H9 (cell line): Measurements from ENCODE around the gene BAZ2A. TPM values are rescaled to one million over a fixed set of nuclear protein-coding genes. Genes with fewer than 3 reads are reported as not detected.

Source experiments
- DNase-seq: peaks from one replicate; pipeline ENCODE4 v3.0.0-alpha.2; 2017
- H2AFZ ChIP-seq: one replicate; pipeline ENCODE4 v1.6.1; 2013; ENCODE audit warnings: mild to moderate bottlenecking, low read length, control low read depth, moderate library complexity
- H2AK5ac ChIP-seq: 2 replicates; pipeline ENCODE4 v1.6.1; 2013; ENCODE audit warnings: low read length, control low read depth, mixed read lengths; ENCODE audit not compliant: insufficient read length
- H2BK120ac ChIP-seq: one replicate; pipeline ENCODE4 v1.6.1; 2013; ENCODE audit warnings: low read depth, mild to moderate bottlenecking, low read length, control low read depth, inconsistent platforms; ENCODE audit not compliant: poor library complexity, severe bottlenecking
- H2BK12ac ChIP-seq: 2 replicates; pipeline ENCODE4 v1.6.1; 2013; ENCODE audit warnings: low read length, control low read depth, mixed read lengths, low read depth; ENCODE audit not compliant: insufficient read length
- H2BK15ac ChIP-seq: 2 replicates; pipeline ENCODE4 v1.6.1; 2013; ENCODE audit warnings: low read depth, low read length, control low read depth
- H2BK20ac ChIP-seq: one replicate; pipeline ENCODE4 v1.6.1; 2013; ENCODE audit warnings: low read depth, mild to moderate bottlenecking, low read length, control low read depth, inconsistent platforms; ENCODE audit not compliant: poor library complexity, severe bottlenecking
- H2BK5ac ChIP-seq: 2 replicates; pipeline ENCODE4 v1.6.1; 2013; ENCODE audit warnings: low read length, control low read depth, mixed read lengths; ENCODE audit not compliant: insufficient read length
- H3K14ac ChIP-seq: 2 replicates; pipeline ENCODE4 v1.6.1; 2013; ENCODE audit warnings: low read length, control low read depth; ENCODE audit not compliant: insufficient read depth
- H3K18ac ChIP-seq: 2 replicates; pipeline ENCODE4 v1.6.1; 2013; ENCODE audit warnings: low read depth, mild to moderate bottlenecking, mixed read lengths, low read length, control low read depth; ENCODE audit not compliant: insufficient read length
- H3K23ac ChIP-seq: 2 replicates; pipeline ENCODE4 v1.6.1; 2013; ENCODE audit warnings: low read length, control low read depth, mixed read lengths, low read depth; ENCODE audit not compliant: insufficient read length
- H3K23me2 ChIP-seq: 2 replicates; pipeline ENCODE4 v1.6.1; 2013; ENCODE audit warnings: low read depth, mild to moderate bottlenecking, mixed read lengths, low read length, control low read depth; ENCODE audit not compliant: insufficient read length, poor library complexity, severe bottlenecking
- H3K27ac ChIP-seq: 2 replicates; pipeline ENCODE4 v1.5.1; 2013; ENCODE audit warnings: low read length, control low read depth, mixed read lengths, low read depth; ENCODE audit not compliant: insufficient read length
- H3K27me3 ChIP-seq: 2 replicates; pipeline ENCODE4 v1.6.1; 2013; ENCODE audit warnings: low read length, control low read depth, inconsistent platforms; ENCODE audit not compliant: insufficient read depth
- H3K4ac ChIP-seq: 2 replicates; pipeline ENCODE4 v1.6.1; 2013; ENCODE audit warnings: low read depth, mild to moderate bottlenecking, control low read depth, inconsistent platforms, low read length, moderate library complexity
- H3K4me1 ChIP-seq: 2 replicates; pipeline ENCODE4 v1.6.1; 2013; ENCODE audit warnings: low read length, control low read depth, inconsistent platforms; ENCODE audit not compliant: insufficient read depth
- H3K4me2 ChIP-seq: 2 replicates; pipeline ENCODE4 v1.6.1; 2013; ENCODE audit warnings: low read length, control low read depth, mixed read lengths; ENCODE audit not compliant: insufficient read length, insufficient read depth
- H3K56ac ChIP-seq: 2 replicates; pipeline ENCODE4 v1.6.1; 2013; ENCODE audit warnings: low read depth, mild to moderate bottlenecking, mixed read lengths, low read length, control low read depth; ENCODE audit not compliant: insufficient read length
- H3K79me1 ChIP-seq: 2 replicates; pipeline ENCODE4 v1.6.1; 2013; ENCODE audit warnings: low read depth, mild to moderate bottlenecking, moderate library complexity, low read length, control low read depth, inconsistent platforms; ENCODE audit not compliant: insufficient read depth, poor library complexity, severe bottlenecking
- H3K79me2 ChIP-seq: 2 replicates; pipeline ENCODE4 v1.6.1; 2013; ENCODE audit warnings: low read length, control low read depth, inconsistent platforms; ENCODE audit not compliant: insufficient read depth
- H3K9ac ChIP-seq: 2 replicates; pipeline ENCODE4 v1.6.1; 2013; ENCODE audit warnings: low read length, control low read depth, mixed read lengths; ENCODE audit not compliant: insufficient read length; ENCODE audit errors: extremely low read depth
- H3K9me3 ChIP-seq: one replicate; pipeline ENCODE4 v1.6.1; 2013; ENCODE audit warnings: low read depth, low read length, inconsistent platforms; ENCODE audit not compliant: control insufficient read depth
- H3T11ph ChIP-seq: one replicate; pipeline ENCODE4 v1.6.1; 2013; ENCODE audit warnings: mild to moderate bottlenecking, low read length, control low read depth, inconsistent platforms
- H4K20me1 ChIP-seq: one replicate; pipeline ENCODE4 v1.6.1; 2013; ENCODE audit not compliant: control insufficient read depth, insufficient read length, insufficient read depth
- H4K5ac ChIP-seq: 2 replicates; pipeline ENCODE4 v1.6.1; 2013; ENCODE audit warnings: low read depth, mild to moderate bottlenecking, mixed read lengths, low read length, control low read depth; ENCODE audit not compliant: insufficient read length
- H4K8ac ChIP-seq: replicated peaks from 2 replicates; pipeline ENCODE4 v1.6.1; 2013; ENCODE audit warnings: low read length, control low read depth, mixed read lengths, low read depth; ENCODE audit not compliant: insufficient read length
- H4K91ac ChIP-seq: 2 replicates; pipeline ENCODE4 v1.6.1; 2013; ENCODE audit warnings: low read depth, mild to moderate bottlenecking, moderate library complexity, mixed read lengths, low read length, control low read depth; ENCODE audit not compliant: insufficient read length
- H3K27ac Mint-ChIP-seq, 3 experiments: 2 replicates in 2 of 3; 3 replicates in 1 of 3; pipeline ENCODE4 v1.8.0; 2020 to 2021; ENCODE audit warnings: mixed read lengths in 3 of 3, mild to moderate bottlenecking in 1 of 3, moderate library complexity in 1 of 3
- H3K27me3 Mint-ChIP-seq: 2 replicates; pipeline ENCODE4 v1.8.0; 2021; ENCODE audit warnings: low read depth, mild to moderate bottlenecking, moderate library complexity, mixed read lengths
- H3K36me3 Mint-ChIP-seq, 3 experiments: 2 replicates in 2 of 3; 3 replicates in 1 of 3; pipeline ENCODE4 v1.8.0; 2020 to 2021; ENCODE audit warnings: low read depth in 3 of 3, mixed read lengths in 3 of 3; ENCODE audit not compliant: insufficient read depth in 1 of 3
- H3K4me1 Mint-ChIP-seq, 2 experiments: 2 replicates each; pipeline ENCODE4 v1.8.0; 2020; ENCODE audit warnings: mixed read lengths in 2 of 2
- H3K4me3 Mint-ChIP-seq, 2 experiments: 2 replicates in 1 of 2; 3 replicates in 1 of 2; pipeline ENCODE4 v1.8.0; 2020 to 2021; ENCODE audit warnings: mild to moderate bottlenecking in 2 of 2, mixed read lengths in 2 of 2, moderate library complexity in 1 of 2
- H3K9me3 Mint-ChIP-seq, 2 experiments: 2 replicates in 1 of 2; 3 replicates in 1 of 2; pipeline ENCODE4 v1.8.0; 2020; ENCODE audit warnings: mild to moderate bottlenecking in 2 of 2, mixed read lengths in 2 of 2, moderate library complexity in 1 of 2
- WGBS: extraction: QIAGEN DNeasy Blood & Tissue Kit; methylation state at CpG from one replicate; pipeline ENCODE4 v1.1.7; 2013; ENCODE audit warnings: missing lambda C conversion rate, low lambda C conversion rate, mixed read lengths; ENCODE audit not compliant: insufficient read length; ENCODE audit errors: extremely low coverage; 5-methylcytosine and 5-hydroxymethylcytosine counted together
- total RNA-seq: library from RNA; stranded (reverse); gene quantifications from 2 replicates; pipeline ENCODE4 v1.2.1, GENCODE V29; 2021
- TF ChIP-seq, protein P1 (sequence below): fragments of 200-600 bp; sonication (generic); conservative IDR thresholded peaks from 3 replicates; pipeline ENCODE4 v1.8.0; 2021; ENCODE audit warnings: antibody characterized with exemption, mild to moderate bottlenecking

BAZ2A gene
- total RNA-seq, 1 experiment from 2014 or later: 108 TPM

DNA sequence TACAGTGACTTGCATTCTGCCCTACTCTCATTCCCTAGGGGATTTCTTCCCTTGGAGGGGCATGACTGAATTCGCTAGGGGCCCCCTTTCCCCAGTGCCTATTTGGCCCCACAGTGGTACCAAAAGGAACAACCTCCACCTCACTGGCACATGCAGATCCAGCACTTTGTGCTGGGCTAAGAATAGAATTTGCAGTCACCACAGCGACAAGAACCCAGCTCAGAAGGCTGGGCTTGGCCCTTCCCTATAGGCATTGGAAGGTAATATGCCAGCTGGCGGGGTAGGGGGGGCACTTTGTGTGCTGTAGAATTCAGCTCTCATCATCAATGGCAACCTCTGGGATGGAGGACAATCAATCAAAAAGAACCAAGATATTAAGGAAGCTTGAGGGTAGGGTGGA is 13.9 kb downstream of the BAZ2A start:
- Histone ChIP-seq H3K4me2 (no peak overlapping the region), H4K5ac (no peak overlapping the region), H3K14ac (no peak overlapping the region), H3K27ac (no peak overlapping the region), H2AK5ac (no peak overlapping the region), H2BK20ac (no peak overlapping the region), H3K79me1 (peaks cover 8% of the 10 kb centered on the region), H3K23ac (no peak overlapping the region), H3K56ac (no peak overlapping the region), H2BK5ac (no peak overlapping the region), H3K4ac (no peak overlapping the region), H2AFZ (no peak overlapping the region), H4K20me1 (no peaks in the 10 kb centered on the region), H2BK15ac (no peak overlapping the region), H4K8ac (no peak overlapping the region), H3K9me3 (no peaks in the 10 kb centered on the region), H2BK12ac (no peak overlapping the region), H3K9ac (no peak overlapping the region), H3K23me2 (no peaks in the 10 kb centered on the region), H3T11ph (no peak overlapping the region), H3K4me1 (no peaks in the 10 kb centered on the region), H2BK120ac (no peak overlapping the region), H4K91ac (no peak overlapping the region), H3K27me3 (no peaks in the 10 kb centered on the region), H3K18ac (no peak overlapping the region), H3K79me2 (peaks cover 5% of the 10 kb centered on the region; the same call in 1 of the 2 replicates)
- Mint-ChIP-seq H3K4me1 (no peaks in the 10 kb centered on the region), H3K4me3 (no peak overlapping the region), H3K36me3 (peaks cover 36 to 85% (median 76%) of the 10 kb centered on the region in 3 experiments; a peak in 6 of 7 replicates), H3K9me3 (no peaks in the 10 kb centered on the region), H3K27ac (no peak overlapping the region; a peak in 1 of 7 replicates), H3K27me3 (no peaks in the 10 kb centered on the region)
- no CpG with 5 or more reads among the region's 3 CpGs for WGBS
- TF ChIP-seq, protein P1, sequence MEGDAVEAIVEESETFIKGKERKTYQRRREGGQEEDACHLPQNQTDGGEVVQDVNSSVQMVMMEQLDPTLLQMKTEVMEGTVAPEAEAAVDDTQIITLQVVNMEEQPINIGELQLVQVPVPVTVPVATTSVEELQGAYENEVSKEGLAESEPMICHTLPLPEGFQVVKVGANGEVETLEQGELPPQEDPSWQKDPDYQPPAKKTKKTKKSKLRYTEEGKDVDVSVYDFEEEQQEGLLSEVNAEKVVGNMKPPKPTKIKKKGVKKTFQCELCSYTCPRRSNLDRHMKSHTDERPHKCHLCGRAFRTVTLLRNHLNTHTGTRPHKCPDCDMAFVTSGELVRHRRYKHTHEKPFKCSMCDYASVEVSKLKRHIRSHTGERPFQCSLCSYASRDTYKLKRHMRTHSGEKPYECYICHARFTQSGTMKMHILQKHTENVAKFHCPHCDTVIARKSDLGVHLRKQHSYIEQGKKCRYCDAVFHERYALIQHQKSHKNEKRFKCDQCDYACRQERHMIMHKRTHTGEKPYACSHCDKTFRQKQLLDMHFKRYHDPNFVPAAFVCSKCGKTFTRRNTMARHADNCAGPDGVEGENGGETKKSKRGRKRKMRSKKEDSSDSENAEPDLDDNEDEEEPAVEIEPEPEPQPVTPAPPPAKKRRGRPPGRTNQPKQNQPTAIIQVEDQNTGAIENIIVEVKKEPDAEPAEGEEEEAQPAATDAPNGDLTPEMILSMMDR: no peak
- DNase-seq: no peak
